ENCODE data around the gene FMNL2.

The FMNL2 gene

GRCh38 chr2:152488075-152488474 lies 153.1 kb downstream of the FMNL2 start:
- DNase-seq (ENCODE audit: extremely low read depth in 1 of 2, low read depth in 1 of 2) = no peak

DNA sequence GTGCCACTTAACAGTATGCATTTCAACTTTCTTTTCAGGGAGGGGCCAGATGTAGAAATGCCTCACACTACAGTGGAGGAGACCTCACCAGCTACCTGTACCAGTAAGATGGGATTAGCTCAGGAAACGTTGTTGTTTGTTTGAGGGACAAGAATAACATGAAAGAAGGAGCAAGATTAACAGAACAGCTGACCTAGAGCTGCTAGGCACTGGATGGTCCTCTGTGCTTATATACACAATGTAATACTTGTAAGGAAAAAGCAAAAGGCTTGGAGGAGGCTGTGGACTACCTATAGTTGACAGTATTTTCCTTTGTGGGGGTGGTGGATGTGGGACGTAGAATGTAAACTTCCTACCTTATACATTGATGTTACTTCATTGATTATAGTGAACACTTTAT lies 154.4 kb downstream of the FMNL2 start:
- DNase-seq (ENCODE audit: extremely low read depth in 1 of 2, low read depth in 1 of 2) = no peak

GRCh38 chr2:152490686-152491455 lies 155.9 kb downstream of the FMNL2 start:
- DNase-seq (ENCODE audit: extremely low read depth in 1 of 2, low read depth in 1 of 2) = no peak

DNA sequence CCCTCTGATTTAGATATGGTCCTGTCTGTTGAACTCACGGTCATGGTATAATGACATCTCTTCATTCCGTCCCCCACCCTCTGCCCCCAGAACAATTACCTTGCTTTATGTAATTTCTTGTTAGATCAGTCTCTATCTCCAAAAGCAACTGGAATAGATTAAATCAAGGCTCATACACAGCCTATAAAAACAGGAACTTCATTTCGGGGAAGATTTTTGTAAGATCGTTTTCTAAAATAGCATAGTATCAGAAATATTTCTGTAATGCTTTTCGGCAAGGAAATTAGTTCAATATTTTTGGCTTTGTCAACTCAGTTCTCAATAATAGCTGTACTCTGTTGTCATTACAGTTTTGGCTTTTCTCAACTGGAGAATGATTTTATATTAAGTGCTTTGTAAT lies 157.2 kb downstream of the FMNL2 start:
- DNase-seq (ENCODE audit: extremely low read depth in 1 of 2, low read depth in 1 of 2) = no peak

DNA sequence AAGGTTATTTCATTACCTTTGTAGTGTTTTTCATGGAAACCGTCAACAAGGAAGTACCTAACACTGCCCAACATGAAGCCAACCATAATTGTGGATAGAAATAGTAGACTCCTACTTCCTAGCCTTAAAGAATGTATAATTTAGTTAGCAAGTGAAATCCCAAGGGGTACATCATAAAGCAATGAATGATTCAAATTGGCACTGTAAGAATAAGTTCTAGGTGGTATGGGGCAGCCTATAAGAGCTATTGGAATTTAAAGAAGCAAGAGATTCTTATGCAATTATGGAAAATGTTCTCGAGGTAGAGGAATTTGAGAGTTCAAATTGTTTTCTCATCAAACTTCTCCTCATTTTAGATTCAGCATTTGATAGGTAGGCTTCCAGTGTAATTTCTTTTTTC lies 157.9 kb downstream of the FMNL2 start:
- no peak for DNase-seq (ENCODE audit: extremely low read depth in 1 of 2, low read depth in 1 of 2)

DNA sequence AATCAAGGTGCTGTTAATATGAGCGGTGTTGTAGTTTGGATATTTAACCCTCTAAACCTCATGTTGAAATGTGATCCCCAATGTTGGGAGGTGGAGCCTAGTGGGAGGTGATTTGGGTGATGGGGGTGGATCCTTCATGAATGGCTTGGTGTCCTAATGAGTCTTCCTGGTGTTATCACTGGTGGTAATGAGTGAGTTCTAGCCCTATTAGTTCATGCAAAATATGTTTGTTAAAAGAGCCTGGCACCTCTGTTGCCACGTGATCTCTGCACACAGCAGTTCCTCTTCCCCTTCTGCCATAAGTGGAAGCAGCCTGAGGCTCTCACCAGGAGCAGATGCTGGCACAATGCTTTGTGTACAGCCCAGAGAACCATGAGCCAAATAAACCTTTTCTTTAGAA lies 158.4 kb downstream of the FMNL2 start:
- DNase-seq (ENCODE audit: extremely low read depth in 1 of 2, low read depth in 1 of 2) = no peak

GRCh38 chr2:152493945-152494528 lies 159.1 kb downstream of the FMNL2 start:
- no peak for DNase-seq (ENCODE audit: extremely low read depth in 1 of 2, low read depth in 1 of 2)

GRCh38 chr2:152496371-152496770 lies 161.4 kb downstream of the FMNL2 start:
- no peak for DNase-seq (ENCODE audit: extremely low read depth in 1 of 2, low read depth in 1 of 2)

DNA sequence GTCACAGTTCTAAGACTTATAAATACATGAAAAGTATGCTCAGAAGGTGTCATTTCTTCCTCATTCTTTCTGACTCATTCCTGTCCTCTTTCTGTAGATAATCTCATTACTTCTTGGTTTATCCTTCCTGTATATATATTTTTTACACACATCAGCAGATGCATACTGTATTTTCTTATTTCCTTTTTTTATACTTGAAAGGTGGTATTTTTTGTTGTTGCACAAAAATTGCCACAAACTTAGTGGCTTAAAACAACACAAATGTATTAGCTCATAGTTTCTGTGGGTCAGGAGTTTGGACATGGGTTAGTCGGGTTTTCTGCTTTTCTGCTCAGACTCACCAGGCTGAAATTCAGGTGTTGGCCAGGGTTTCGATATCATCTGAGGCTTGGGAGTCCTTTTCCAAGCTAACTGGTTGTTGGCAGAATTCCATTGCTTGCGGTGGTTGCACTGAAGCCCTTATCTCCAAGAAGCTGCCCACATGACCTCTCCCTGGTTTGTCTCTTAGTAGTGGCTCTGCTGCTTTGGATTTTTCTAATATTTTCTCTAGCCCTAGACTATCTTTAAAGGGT lies 162.6 kb downstream of the FMNL2 start:
- no peak for DNase-seq (ENCODE audit: extremely low read depth in 1 of 2, low read depth in 1 of 2)

DNA sequence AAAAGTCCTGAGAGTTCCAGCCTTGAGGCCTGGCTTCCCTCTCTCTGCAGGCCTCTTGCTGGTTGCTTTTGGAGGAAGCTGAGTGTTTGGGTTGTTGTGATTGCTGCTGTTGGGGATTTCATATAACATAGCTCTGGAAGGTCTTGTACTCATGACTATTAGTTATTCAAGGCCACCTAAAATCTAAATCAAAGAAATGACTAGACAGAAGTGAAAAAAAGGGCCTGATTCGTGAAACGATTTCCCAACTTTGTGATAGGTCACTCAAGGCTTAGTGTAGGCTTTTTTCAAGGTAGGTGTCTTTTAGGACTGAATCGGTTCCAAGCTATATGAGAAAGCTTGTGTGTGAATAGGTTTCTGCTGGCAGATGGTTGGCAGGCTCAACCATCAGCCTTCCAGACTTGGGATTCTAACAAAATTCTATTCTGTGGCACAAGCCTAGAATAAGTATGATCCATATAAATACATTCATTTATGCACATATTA lies 164.4 kb downstream of the FMNL2 start:
- no peak for DNase-seq (ENCODE audit: extremely low read depth in 1 of 2, low read depth in 1 of 2)

GRCh38 chr2:152499896-152500735 lies 165.1 kb downstream of the FMNL2 start:
- DNase-seq (ENCODE audit: extremely low read depth in 1 of 2, low read depth in 1 of 2) = no peak

DNA sequence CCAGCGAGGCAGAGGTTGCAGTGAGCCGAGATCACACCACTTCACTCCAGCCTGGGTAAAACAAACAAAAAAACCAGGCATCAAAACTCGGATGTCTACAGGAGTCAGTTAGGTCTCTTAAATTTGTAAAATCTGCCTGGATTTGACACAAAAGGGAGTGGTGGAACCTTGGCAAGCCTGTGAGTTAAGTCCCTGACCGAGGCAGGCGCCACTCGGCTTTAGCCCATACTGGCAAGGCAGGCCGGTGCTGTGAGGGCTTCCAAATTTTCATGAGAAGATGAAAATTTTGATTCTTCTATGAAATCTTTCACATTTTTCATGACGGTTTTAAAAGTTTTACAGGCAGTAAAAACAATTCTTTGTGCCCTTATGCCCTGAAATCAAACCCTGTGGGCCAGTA lies 165.8 kb downstream of the FMNL2 start:
- no peak for DNase-seq (ENCODE audit: extremely low read depth in 1 of 2, low read depth in 1 of 2)

DNA sequence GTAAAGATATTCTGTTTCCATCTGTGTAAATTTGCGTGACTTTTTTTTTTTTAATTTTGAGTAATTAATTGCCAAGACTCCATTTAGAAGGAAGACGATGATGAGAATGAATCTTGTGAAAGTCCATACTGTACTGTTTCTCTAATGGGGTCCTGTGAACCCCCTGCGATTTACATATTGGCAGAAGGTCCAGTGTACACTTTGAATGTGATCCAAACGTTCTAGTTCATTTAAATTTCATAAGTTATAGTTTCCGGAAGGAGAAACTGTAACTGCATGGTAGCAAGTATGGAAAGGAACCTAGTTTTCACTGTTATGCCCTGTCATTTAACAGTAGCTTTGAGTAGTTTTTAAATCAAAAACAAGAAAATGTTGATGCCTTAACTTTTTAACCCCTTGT lies 166.7 kb downstream of the FMNL2 start:
- DNase-seq (ENCODE audit: extremely low read depth in 1 of 2, low read depth in 1 of 2) = no peak

- no peak for DNase-seq (ENCODE audit: extremely low read depth in 1 of 2, low read depth in 1 of 2)
These were observed 169.6 kb downstream of the FMNL2 start for GRCh38 chr2:152504618-152505017.

- DNase-seq (ENCODE audit: extremely low read depth in 1 of 2, low read depth in 1 of 2) = no peak
These were observed 170.5 kb downstream of the FMNL2 start for GRCh38 chr2:152505495-152505906.

DNA sequence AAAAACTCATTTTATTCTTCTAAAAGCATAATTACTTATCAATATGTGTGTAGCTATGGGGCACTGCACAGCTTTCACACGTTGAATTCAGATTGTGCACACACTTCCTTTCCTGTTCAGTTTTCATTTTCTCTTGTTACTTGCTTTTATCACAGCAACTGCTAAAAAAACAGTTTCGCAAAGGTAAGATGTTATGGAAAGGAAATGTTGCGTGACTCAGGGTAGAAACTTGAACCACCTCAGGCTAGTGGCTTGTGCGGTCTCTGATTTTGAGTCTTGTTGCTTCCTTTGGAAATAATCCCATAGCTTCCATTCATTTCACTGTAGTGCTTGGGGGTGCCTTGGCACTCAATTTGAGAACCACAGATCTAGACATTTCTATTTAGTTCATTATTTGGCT lies 171.9 kb downstream of the FMNL2 start:
- no peak for DNase-seq (ENCODE audit: extremely low read depth in 1 of 2, low read depth in 1 of 2)

GRCh38 chr2:152507907-152508306 lies 172.9 kb downstream of the FMNL2 start:
- DNase-seq (ENCODE audit: extremely low read depth in 1 of 2, low read depth in 1 of 2) = no peak

DNA sequence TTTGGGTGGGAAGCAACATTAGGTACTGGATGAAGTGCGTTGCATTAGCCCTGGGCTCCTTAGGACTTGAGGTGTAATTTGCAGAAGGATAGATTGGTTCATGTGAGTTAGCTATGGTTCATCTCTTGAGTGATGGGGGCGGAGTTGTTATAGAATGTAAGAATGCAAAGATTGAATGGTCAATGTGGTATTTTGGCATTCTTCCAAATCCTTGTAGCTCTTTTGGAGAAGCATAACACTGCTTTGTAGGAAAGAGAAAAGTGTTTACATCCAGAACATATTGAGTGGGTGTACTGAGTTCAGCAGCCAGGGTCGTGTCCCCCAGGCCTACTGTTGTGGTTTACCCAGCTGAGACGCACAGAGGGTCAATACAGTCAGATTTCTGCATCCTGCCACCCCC lies 173.5 kb downstream of the FMNL2 start:
- DNase-seq (ENCODE audit: extremely low read depth in 1 of 2, low read depth in 1 of 2) = no peak

GRCh38 chr2:152509772-152510491 lies 175.0 kb downstream of the FMNL2 start:
- DNase-seq (ENCODE audit: extremely low read depth in 1 of 2, low read depth in 1 of 2) = no peak

DNA sequence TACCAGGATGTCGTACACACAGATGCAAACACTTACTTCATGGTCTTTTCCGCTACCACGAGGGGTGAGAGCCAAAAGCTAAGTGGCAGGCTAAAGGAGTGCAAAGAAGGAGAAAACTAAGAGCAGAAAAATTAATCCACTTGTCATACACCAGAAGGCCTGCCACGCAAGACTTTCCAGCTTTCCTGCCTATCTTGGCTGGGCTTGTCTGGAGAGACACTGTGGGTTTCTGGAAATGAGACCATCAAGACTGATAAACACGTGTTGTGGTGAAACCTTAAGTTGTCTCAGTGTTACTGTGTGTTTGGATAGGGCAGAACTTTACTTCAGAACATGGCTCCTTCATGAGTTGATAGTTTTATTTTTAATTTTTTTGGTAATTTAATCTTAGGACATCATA lies 175.6 kb downstream of the FMNL2 start:
- no peak for DNase-seq (ENCODE audit: extremely low read depth in 1 of 2, low read depth in 1 of 2)

GRCh38 chr2:152511981-152512380 lies 177.0 kb downstream of the FMNL2 start:
- DNase-seq (ENCODE audit: extremely low read depth in 1 of 2, low read depth in 1 of 2) = no peak
